Activated naive CD4-positive, alpha-beta T cell treated with anti-CD3 and anti-CD28 coated beads, Interleukin-2, amount 50 U/mL, for 72 hours (primary cell): ENCODE measurements around the gene KRT82. TPM values are rescaled to one million over a fixed set of nuclear protein-coding genes. Genes with fewer than 3 reads are reported as not detected.
"Not testable (repeated sequence)": the region's sequence is repeated elsewhere in the genome, so short reads cannot be mapped to it uniquely, and the experiment has no call there.

ENCODE experiments used
- ATAC-seq, 2 donors: fragments of 150-1000 bp; cut with Tn5 transposase; 2 replicates each; pipeline ENCODE4 v1.10.0; 2021; ENCODE audit warnings: mild to moderate bottlenecking in 2 of 2, moderate library complexity in 2 of 2
- DNase-seq, 2 donors: peaks; one replicate each; pipeline ENCODE4 v3.0.0; 2021 to 2022; ENCODE audit warnings: low spot score in 2 of 2
- H3K27ac Mint-ChIP-seq, 2 donors: one replicate each; pipeline ENCODE4 v1.8.0; 2022; ENCODE audit warnings: mild to moderate bottlenecking in 2 of 2, mixed read lengths in 2 of 2
- H3K36me3 Mint-ChIP-seq, 2 donors: one replicate each; pipeline ENCODE4 v1.8.0; 2022; ENCODE audit warnings: mixed read lengths in 2 of 2
- H3K9me3 Mint-ChIP-seq, 2 donors: one replicate each; pipeline ENCODE4 v1.8.0; 2022; ENCODE audit warnings: mixed read lengths in 2 of 2
- total RNA-seq, 2 donors: library from RNA; stranded (reverse); gene quantifications; one replicate each; pipeline ENCODE4 v1.2.3, GENCODE V29; 2022

KRT82 gene
- total RNA-seq, 2 donors from 2014 or later: not detected

DNA sequence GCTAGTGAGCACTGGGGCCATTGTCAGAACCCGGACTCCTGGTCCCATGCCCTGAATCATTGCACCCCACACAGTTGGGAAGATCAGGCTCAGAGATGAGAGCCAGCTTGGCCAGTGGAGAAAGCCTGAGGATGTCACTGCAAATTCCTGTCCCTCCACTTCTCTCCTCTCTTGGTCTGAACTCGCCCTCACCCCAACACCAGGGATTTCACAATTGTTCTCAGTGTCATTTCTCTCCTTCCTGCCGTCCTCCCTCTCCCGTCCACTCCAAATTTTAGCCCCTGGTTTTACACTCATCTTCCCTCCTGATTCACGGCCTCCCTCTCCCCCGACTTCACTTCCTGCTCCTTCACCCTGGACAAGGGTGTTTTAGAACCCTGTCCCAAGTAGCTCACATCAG is 16.9 kb upstream of the KRT82 start:
- Mint-ChIP-seq H3K9me3 (no peaks in the 10 kb centered on the region), H3K36me3 (no peaks in the 10 kb centered on the region), H3K27ac (no peak overlapping the region)
- DNase-seq (no peak), ATAC-seq (no peak)

DNA sequence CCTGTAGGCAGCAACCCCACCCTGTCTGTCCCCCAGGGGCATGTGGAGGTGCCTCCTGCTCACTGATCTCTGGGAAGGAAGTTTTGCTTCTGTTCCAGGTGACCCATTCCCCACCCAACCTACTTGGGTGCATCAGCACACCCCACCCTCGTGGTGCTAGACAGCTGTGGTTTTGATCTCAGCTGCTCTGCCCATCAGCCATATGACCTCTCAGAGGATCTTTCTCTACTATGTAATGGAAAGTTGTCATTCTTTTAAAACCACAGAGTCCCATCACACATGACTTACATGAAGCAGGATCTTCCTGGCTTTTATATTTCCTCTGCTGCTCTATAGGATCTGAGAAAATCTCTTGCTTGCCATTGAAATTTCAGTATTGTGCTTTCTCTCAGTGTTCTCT is 13.5 kb upstream of the KRT82 start:
- no peak for DNase-seq
- Mint-ChIP-seq H3K9me3 (no peaks in the 10 kb centered on the region), H3K36me3 (no peaks in the 10 kb centered on the region), H3K27ac (no peak overlapping the region)
- ATAC-seq: no peak

DNA sequence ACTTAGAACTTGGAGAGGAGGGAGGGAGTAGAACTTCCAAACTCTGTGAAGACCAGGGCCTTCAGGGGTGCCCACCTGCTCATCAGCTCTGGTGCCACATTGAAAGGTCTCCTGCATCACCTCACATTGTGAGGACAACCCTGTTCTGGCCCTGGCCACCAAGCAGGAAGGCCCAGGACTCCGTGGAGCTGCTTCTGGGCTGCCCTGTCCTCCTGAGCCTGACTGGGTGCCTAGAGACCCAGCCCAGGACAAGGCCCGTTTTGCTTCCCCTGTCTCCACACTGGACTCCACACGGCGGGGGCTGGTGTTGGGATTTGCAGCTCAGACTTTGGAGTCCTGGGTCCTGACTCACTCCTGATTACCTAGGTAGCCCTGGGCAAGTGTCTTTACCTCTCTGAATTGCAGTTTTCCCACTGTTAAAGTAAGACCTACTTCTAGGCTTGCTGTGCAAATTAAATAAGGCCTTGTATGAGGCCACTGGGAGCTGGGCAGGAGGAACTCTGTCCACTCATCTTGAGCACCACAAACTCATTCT is 12.5 kb upstream of the KRT82 start:
- DNase-seq: no peak
- Mint-ChIP-seq H3K36me3 (no peaks in the 10 kb centered on the region), H3K9me3 (no peaks in the 10 kb centered on the region), H3K27ac (no peak overlapping the region)
- no peak for ATAC-seq

DNA sequence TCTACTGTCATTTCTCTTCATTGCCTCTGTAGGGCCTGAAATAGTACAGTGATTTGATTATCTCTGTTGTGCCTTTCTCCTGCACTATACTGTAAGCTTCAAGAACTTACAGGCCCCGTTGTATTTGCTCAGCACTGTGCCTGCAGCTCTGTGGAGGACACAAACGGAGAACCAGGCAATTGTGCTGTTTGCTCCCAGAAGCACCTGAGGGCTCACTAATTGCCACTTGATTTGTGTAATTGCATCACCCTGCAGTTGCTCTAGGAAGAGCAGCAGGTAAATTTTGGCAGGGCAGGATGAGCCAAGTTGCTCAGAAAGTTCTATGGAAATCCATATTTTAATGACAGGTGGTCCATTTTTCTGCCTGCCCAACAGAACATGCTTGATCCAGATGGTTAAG is 11.6 kb upstream of the KRT82 start:
- ATAC-seq (no peak), DNase-seq (no peak)
- no peak overlapping the region for H3K27ac Mint-ChIP-seq
- H3K36me3 Mint-ChIP-seq: no peaks in the 10 kb centered on the region
- H3K9me3 Mint-ChIP-seq: no peaks in the 10 kb centered on the region

DNA sequence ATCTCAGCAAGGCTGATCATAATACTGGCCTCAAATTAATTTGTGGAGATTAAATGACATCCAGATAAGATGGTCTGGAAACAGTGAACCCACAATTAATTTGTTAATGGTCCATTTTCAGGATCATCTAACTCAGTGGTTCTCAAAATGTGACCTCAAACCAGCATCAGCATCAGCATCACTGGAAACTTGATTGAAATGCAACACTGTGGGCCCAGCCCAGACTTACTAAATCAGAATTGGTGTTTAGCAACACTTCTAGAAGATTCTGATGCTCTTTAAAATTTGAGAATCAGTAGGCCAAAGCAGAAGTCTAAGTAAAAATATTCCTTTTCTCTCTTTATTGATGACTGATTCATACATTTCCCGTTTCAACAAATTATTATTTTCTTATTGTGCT is 10.7 kb upstream of the KRT82 start:
- Mint-ChIP-seq H3K27ac (no peak overlapping the region), H3K36me3 (no peaks in the 10 kb centered on the region), H3K9me3 (no peaks in the 10 kb centered on the region)
- no peak for ATAC-seq
- DNase-seq: no peak

DNA sequence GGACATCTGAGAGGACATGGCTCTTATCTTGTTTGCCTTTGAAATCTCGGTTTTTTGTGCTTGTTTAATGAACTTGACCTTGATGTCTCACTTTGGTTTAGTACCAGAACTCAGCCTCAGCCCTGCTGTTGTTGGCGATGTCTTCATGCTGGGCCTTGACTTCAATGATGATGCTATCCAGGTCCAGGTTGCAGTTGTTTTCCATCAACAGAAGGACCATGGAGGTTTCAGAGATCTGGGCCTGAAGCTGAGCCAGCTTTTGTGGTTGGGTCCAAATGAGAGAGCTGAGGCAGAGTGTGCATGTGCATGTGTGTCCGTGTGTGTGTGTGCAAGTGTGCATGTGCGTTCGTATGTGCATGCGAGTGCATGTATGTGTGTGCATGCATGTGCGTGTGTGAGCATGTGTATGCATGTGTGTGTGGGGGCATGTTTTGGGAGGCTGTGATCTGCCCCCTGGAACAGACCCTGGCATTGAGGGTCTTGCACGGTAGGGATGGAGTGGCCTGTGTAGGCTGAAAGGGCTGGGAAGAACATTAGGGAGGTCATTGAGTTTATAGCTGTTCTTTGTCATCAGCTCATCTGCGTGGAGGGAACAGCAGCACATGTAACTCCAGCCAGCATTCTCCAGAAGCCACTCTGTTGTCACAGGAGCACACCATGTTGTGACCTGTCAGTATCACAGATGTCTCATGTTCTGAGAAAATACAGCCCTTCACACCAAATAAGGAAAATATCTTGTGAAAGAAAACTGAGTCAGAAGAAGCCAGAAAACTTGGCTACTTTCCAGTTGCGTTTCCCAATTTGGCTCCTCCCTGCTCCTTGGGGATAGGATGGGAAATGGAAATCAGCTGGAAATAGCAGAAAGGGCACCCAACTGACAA is 10.0 kb upstream of the KRT82 start:
- no peaks in the 10 kb centered on the region for H3K9me3 Mint-ChIP-seq
- H3K27ac Mint-ChIP-seq: peak overlapping the region in 1 of 2 donors; percentile 33
- H3K36me3 Mint-ChIP-seq: no peaks in the 10 kb centered on the region
- DNase-seq: no peak
- no peak for ATAC-seq

DNA sequence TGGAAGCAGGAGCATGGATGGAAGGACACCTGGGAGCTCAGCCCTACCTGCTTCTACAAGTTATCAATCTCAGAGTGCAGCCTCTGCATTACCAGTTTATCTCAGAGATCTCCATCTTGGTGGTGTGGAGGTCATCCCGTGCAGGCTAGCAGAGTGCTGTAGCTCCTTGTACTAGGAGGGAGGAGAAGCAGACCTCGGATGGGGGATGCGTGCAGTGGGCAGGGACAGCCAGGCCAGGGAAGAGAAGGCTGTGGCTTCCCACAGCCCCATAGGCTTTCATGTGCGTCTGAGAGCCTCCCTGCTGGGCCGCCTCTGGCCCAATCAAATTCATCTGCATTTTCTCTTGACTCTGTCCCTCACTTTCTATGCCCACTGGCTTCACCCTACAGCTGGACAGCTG is 8.8 kb upstream of the KRT82 start:
- Mint-ChIP-seq H3K27ac (no peak overlapping the region), H3K9me3 (no peaks in the 10 kb centered on the region), H3K36me3 (no peaks in the 10 kb centered on the region)
- ATAC-seq: no peak
- DNase-seq: no peak

DNA sequence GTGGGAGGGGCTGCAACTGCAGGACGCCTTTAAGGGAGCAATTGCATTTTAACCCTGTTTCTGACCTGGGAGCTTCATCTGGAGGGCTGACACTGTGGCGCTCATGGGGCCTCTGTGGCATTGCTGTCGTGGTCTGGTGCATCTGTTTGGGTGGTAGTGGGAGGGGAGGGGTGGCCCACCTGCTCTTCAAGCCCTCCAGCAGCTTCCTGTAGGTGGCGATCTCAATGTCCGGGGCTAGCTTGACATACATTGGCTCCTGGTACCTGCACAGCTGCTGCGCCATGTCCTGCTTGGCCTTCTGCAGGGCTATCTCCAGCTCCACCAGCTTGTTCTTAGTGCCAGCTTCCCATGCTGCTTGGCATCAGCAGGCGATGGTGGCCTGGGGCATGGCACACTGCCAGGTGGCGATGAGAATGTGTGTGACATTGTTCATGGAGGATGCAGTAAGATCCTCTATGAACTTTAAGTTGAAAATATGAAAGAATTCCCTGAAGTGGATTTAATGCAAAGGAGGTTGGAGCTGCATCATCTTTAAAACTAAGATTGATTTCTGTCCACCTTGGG is 7.7 kb upstream of the KRT82 start:
- H3K36me3 Mint-ChIP-seq: no peaks in the 10 kb centered on the region
- ATAC-seq: no peak
- no peaks in the 10 kb centered on the region for H3K9me3 Mint-ChIP-seq
- no peak overlapping the region for H3K27ac Mint-ChIP-seq
- no peak for DNase-seq

DNA sequence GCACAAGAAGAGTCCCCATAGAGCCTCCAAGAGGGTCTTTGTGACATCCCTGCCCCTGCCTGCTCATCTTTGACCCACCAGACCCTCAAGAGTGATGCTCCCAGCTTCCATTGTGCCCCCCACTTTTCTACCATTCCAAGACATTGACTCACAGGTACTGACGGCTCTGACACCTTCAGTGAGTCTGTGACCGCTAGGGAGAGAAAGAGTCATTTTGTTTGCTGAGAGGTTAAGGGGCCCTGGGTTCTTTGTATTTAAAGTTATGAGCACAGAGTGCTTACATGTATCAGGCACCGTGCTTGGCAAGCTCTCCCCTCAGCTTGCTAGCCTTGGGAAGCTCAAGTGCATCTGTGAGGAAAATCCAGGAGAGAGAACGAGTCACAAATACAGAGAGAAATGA is 7.1 kb upstream of the KRT82 start:
- ATAC-seq: no peak
- no peak for DNase-seq
- Mint-ChIP-seq H3K27ac (no peak overlapping the region), H3K9me3 (no peaks in the 10 kb centered on the region), H3K36me3 (no peaks in the 10 kb centered on the region)

DNA sequence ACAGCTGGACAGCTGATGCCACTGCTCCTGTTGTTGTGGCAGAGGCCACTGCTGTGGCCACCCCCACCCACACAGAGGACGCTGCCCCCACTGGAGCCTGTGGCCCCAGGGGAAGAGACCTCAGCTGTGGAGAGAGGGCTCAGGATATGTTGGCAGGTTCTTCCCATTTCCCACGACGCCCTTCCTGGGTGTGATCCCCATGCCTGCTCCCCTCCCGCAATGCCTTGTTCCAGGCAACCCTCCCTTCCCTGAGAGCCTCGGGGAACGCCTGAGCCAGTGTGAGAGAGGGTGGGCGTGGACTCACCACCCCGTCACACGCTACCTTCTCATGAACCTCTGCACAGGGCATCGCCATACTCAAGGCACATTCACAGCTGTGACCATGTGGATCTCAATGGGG is 5.7 kb upstream of the KRT82 start:
- DNase-seq (no peak), ATAC-seq (no peak)
- Mint-ChIP-seq H3K36me3 (no peaks in the 10 kb centered on the region), H3K27ac (peak overlapping the region in 1 of 2 donors; percentile 79), H3K9me3 (no peaks in the 10 kb centered on the region)

DNA sequence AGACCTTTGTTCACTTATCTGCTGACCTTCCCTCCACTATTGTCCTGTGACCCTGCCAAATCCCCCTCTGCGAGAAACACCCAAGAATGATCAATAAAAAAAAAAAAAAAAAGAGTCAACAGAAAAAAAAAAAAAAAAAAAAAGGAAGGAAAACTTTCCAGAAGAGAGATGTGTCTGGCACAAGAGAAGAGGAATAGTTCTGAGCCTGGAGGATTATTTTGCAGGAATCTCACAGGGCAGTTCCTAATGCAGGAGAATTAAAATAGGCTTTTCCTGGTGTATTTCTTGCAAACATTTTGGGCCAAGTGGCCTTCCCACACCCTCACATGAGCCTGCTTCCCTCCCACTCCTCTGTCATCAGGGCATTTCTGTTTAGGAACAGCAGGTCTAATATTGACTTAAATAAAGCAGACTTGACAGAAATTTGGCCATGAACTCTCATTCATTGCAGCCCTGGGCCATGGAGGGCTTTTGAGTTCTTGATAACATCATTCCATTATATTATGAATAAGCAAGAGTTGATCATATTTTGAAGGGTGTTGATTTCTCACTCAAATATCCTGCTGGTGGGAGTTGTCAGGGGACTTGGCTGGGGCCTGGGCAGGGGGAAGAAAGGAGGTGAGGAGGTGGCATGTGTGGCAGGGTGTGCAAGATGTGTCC is 4.6 kb upstream of the KRT82 start:
- not testable (repeated sequence) for H3K36me3 Mint-ChIP-seq, DNase-seq, ATAC-seq, H3K27ac Mint-ChIP-seq, H3K9me3 Mint-ChIP-seq

DNA sequence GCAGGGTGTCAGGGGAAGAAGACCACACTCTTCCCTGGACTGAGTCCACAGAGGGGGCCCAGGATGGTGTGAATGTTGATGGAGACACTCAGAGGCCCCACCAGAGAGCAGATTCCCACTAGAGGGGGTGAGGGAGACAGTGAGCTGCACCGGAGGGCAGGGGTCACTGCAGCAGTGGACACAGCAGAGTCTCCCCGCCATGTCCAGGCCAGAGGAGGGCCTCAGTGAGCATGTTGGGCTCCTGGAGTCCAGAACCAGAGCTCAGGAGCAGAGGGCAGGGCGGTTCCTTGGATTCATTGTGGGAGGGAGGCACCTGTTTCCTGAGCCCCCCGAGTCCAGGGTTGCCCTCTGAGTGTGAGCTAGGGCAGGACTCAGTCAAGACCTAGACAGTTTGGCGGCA is 1.8 kb upstream of the KRT82 start:
- Mint-ChIP-seq H3K9me3 (no peaks in the 10 kb centered on the region), H3K36me3 (no peaks in the 10 kb centered on the region), H3K27ac (no peak overlapping the region)
- DNase-seq: no peak
- no peak for ATAC-seq

DNA sequence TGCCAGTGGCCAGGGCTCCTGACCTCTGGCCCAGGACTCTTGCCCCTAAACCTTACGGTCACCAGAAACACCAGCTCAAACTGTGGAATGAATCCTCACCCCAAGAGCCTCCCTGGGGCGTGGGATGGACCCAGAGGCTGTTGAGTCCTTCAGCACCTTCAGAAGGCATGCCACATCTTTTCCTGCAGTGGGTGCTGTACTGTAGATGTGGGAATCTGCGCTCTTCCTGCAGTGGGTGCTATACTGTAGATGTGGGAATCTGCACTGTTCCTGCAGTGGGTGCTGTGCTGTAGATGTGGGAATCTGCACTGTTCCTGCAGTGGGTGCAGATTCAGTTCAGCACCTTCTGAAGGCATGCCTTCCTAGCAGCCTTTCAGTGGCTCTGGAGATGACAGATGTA is 1.2 kb downstream of the KRT82 start:
- H3K27ac Mint-ChIP-seq: no peak overlapping the region
- no peaks in the 10 kb centered on the region for H3K9me3 Mint-ChIP-seq
- H3K36me3 Mint-ChIP-seq: no peaks in the 10 kb centered on the region
- DNase-seq (no peak), ATAC-seq (no peak)

DNA sequence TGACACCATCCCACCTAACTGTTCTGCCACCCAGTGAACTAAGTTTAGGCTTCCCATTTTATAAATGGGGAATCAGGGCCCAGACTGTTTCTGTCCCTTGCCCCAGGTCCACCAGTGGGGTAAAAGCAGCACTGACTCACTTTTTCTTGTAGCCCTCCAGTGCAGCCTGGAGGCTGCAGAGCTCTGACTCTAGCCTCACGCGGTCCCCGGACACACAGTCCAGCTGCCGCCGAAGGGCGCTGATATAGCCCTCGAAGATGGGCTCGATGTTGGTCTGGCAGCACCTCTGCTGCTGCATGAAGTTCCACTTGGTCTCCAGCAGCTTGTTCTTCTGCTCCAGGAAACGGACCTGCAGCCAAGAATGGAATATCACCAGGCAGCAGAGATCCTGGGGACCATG is 2.6 kb downstream of the KRT82 start:
- no peak for DNase-seq
- Mint-ChIP-seq H3K27ac (no peak overlapping the region), H3K36me3 (no peaks in the 10 kb centered on the region), H3K9me3 (no peaks in the 10 kb centered on the region)
- no peak for ATAC-seq

DNA sequence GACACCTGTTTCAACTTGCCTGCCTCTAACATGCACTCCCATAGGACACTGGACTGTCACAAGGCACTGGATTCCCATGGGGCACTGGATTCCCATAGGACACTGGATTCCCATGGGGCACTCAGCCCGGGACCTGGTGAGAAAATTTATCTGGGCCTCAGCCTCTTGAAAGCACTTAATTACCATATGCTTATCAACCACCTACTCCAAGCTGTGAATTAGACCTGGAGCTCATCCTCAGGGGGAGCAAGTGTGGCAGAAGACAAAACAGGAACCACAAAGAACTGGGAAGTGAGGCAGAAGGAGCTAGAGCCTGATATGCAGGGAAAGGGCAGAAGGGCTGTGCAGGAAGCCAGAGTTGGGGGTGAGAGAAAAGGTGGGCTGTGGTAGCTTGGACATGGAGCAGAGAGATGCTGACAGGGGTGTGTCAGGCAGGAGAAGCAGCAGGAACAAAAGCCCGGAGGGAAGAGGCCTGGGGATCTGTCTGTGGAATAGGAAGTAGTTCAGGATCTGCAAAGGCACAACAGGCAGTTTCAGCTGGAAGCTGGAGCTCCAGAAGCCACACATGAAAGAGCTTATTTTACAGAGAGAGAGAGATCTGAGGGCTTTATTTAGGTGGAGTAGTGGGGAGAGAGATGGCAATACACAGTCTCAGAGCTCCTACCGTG is 3.1 kb downstream of the KRT82 start:
- no peak for ATAC-seq
- Mint-ChIP-seq H3K9me3 (no peaks in the 10 kb centered on the region), H3K36me3 (no peaks in the 10 kb centered on the region), H3K27ac (peak overlapping the region in 1 of 2 donors; percentile 44)
- no peak for DNase-seq

DNA sequence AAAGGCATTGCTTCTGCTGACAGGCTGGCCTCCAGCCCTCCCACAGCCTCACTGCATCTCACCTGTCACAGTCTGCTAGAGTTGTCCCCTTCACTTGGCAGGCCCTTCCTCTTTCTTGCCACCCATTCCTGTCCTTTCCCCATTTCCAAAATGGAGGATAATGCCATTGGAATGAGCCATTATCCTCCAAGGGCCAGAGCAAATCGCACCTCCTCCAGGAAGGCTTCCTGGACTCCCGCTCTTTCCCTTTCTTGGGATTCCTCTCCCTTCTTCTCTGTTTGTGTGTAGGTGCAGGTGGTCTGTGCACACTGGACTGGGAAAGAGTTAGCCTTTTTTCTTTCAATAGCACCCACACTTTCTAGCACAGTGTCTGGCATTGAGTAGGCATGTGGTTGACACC is 3.8 kb downstream of the KRT82 start:
- ATAC-seq: no peak
- no peaks in the 10 kb centered on the region for H3K9me3 Mint-ChIP-seq
- H3K36me3 Mint-ChIP-seq: no peaks in the 10 kb centered on the region
- no peak overlapping the region for H3K27ac Mint-ChIP-seq
- DNase-seq: no peak

DNA sequence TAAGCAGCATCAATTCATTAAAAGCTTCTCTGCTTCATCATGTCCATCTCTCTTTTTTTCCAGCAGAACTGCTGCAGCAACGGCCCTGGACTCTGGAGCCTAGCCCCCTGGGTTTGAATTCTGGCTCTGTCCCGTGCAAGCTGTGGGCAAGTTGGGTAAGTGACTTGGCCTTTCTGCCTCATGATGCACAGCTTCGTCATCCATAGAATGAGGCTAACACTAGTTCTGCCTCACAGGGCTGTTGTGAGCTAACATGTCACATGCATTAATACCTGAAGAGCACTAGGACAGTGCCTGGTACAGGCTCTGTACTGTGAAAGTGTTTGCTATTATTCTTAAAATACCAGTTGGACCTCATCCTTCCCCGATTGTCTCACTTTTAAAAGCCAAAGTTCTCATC is 4.2 kb downstream of the KRT82 start:
- Mint-ChIP-seq H3K9me3 (no peaks in the 10 kb centered on the region), H3K36me3 (no peaks in the 10 kb centered on the region), H3K27ac (no peak overlapping the region)
- DNase-seq (no peak), ATAC-seq (no peak)
